SK-N-SH treated with all-trans-retinoic acid at 6 μM for 48 hours (cell line): ENCODE data around the gene PIWIL4.

Experiments used
- ATAC-seq: fragments of 200-7000 bp; cut with Tn5 transposase; 3 replicates; pipeline ENCODE4 v1.9.1; 2020; ENCODE audit warnings: mild to moderate bottlenecking, moderate library complexity
- ARNTL ChIP-seq: fragments of 450-650 bp; formaldehyde crosslinking; IDR thresholded peaks from 2 replicates; pipeline ENCODE4 v1.5.0; 2020; ENCODE audit warnings: low read depth, mild to moderate bottlenecking, moderate library complexity, borderline replicate concordance
- CSDC2 ChIP-seq: fragments of 250-450 bp; sonication (Bioruptor Pico); IDR thresholded peaks from 2 replicates; pipeline ENCODE4 v1.5.0; 2020; ENCODE audit warnings: mild to moderate bottlenecking, moderate library complexity
- ISL1 ChIP-seq: fragments of 250-450 bp; sonication (Bioruptor Pico); IDR thresholded peaks from 2 replicates; pipeline ENCODE4 v2.1.2; 2022; ENCODE audit warnings: mild to moderate bottlenecking, moderate library complexity
- OSR1 ChIP-seq: fragments of 250-450 bp; sonication (Bioruptor Pico); IDR thresholded peaks from 2 replicates; pipeline ENCODE4 v1.8.0; 2022; ENCODE audit warnings: moderate library complexity, mild to moderate bottlenecking, inconsistent platforms
- PPARA ChIP-seq: fragments of 250-450 bp; sonication (Bioruptor Pico); IDR thresholded peaks from 2 replicates; pipeline ENCODE4 v1.5.0; 2020; ENCODE audit warnings: mild to moderate bottlenecking, borderline replicate concordance
- SNAI2 ChIP-seq: fragments of 250-450 bp; sonication (Bioruptor Pico); IDR thresholded peaks from 2 replicates; pipeline ENCODE4 v1.5.0; 2020; ENCODE audit warnings: mild to moderate bottlenecking, moderate library complexity
- TCF4 ChIP-seq: fragments of 250-450 bp; sonication (Bioruptor Pico); IDR thresholded peaks from 2 replicates; pipeline ENCODE4 v1.8.0; 2021; ENCODE audit warnings: mild to moderate bottlenecking, moderate library complexity, borderline replicate concordance
- TOX ChIP-seq: fragments of 250-450 bp; sonication (Bioruptor Pico); IDR thresholded peaks from 2 replicates; pipeline ENCODE4 v1.8.0; 2021; ENCODE audit warnings: mild to moderate bottlenecking, moderate library complexity, borderline replicate concordance
- ZC3H10 ChIP-seq: fragments of 250-450 bp; sonication (Bioruptor Pico); IDR thresholded peaks from 2 replicates; pipeline ENCODE4 v1.5.1; 2021; ENCODE audit warnings: mild to moderate bottlenecking, moderate library complexity
- ZFP3 ChIP-seq: fragments of 250-450 bp; sonication (Bioruptor Pico); IDR thresholded peaks from 2 replicates; pipeline ENCODE4 v1.5.0; 2020; ENCODE audit warnings: mild to moderate bottlenecking, moderate library complexity
- ZFP30 ChIP-seq: fragments of 450-650 bp; formaldehyde crosslinking; IDR thresholded peaks from 2 replicates; pipeline ENCODE4 v1.5.0; 2022; ENCODE audit warnings: mild to moderate bottlenecking, moderate library complexity
- ZNF8 ChIP-seq: fragments of 450-650 bp; formaldehyde crosslinking; IDR thresholded peaks from 2 replicates; pipeline ENCODE4 v1.5.0; 2020; ENCODE audit warnings: mild to moderate bottlenecking, moderate library complexity
- TF ChIP-seq, protein P1 (sequence below): fragments of 250-450 bp; sonication (Bioruptor Pico); IDR thresholded peaks from 2 replicates; pipeline ENCODE4 v1.8.0; 2021; ENCODE audit warnings: low read depth, mild to moderate bottlenecking, moderate library complexity, borderline replicate concordance
- TF ChIP-seq, protein P2 (sequence below): fragments of 250-450 bp; sonication (Bioruptor Pico); IDR thresholded peaks from 2 replicates; pipeline ENCODE4 v1.5.1; 2020; ENCODE audit warnings: low read depth, mild to moderate bottlenecking, moderate library complexity
- TF ChIP-seq, protein P3 (sequence below): fragments of 250-450 bp; sonication (Bioruptor Pico); IDR thresholded peaks from 2 replicates; pipeline ENCODE4 v1.8.0; 2020; ENCODE audit warnings: mild to moderate bottlenecking, moderate library complexity, borderline replicate concordance
- TF ChIP-seq, protein P4 (sequence below): fragments of 250-450 bp; sonication (Bioruptor Pico); IDR thresholded peaks from 2 replicates; pipeline ENCODE4 v1.5.0; 2020; ENCODE audit warnings: mild to moderate bottlenecking, moderate library complexity

The PIWIL4 gene

DNA sequence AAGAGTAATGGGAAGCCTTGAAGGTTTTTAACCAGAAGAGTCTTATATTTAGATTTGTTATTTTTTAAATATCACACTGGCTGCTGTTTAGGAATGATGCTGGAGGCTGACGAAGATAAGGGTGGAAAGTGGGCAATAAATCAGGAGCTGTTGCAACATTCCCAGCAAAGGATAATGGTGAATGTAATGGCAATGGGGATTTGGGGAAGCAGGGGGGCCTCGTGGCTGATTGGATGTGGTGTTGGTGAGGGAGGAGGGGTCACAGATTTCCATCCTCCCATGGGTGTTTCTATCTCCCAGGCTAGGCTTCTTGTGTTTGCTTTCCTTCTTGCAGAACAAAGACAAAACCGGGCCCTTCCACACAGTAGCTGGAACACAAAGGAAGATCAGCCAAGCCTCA is 80.8 kb downstream of the PIWIL4 start:
- no peak for ATAC-seq
- TF ChIP-seq, protein P1, sequence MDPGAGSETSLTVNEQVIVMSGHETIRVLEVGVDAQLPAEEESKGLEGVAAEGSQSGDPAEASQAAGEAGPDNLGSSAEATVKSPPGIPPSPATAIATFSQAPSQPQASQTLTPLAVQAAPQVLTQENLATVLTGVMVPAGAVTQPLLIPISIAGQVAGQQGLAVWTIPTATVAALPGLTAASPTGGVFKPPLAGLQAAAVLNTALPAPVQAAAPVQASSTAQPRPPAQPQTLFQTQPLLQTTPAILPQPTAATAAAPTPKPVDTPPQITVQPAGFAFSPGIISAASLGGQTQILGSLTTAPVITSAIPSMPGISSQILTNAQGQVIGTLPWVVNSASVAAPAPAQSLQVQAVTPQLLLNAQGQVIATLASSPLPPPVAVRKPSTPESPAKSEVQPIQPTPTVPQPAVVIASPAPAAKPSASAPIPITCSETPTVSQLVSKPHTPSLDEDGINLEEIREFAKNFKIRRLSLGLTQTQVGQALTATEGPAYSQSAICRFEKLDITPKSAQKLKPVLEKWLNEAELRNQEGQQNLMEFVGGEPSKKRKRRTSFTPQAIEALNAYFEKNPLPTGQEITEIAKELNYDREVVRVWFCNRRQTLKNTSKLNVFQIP (CRISPR knock-in tag), result no peak
- TF ChIP-seq, protein P2, sequence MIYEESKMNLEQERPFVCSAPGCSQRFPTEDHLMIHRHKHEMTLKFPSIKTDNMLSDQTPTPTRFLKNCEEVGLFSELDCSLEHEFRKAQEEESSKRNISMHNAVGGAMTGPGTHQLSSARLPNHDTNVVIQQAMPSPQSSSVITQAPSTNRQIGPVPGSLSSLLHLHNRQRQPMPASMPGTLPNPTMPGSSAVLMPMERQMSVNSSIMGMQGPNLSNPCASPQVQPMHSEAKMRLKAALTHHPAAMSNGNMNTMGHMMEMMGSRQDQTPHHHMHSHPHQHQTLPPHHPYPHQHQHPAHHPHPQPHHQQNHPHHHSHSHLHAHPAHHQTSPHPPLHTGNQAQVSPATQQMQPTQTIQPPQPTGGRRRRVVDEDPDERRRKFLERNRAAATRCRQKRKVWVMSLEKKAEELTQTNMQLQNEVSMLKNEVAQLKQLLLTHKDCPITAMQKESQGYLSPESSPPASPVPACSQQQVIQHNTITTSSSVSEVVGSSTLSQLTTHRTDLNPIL, result no peak
- TF ChIP-seq OSR1 (CRISPR knock-in tag), result no peak
- TF ChIP-seq, protein P3, sequence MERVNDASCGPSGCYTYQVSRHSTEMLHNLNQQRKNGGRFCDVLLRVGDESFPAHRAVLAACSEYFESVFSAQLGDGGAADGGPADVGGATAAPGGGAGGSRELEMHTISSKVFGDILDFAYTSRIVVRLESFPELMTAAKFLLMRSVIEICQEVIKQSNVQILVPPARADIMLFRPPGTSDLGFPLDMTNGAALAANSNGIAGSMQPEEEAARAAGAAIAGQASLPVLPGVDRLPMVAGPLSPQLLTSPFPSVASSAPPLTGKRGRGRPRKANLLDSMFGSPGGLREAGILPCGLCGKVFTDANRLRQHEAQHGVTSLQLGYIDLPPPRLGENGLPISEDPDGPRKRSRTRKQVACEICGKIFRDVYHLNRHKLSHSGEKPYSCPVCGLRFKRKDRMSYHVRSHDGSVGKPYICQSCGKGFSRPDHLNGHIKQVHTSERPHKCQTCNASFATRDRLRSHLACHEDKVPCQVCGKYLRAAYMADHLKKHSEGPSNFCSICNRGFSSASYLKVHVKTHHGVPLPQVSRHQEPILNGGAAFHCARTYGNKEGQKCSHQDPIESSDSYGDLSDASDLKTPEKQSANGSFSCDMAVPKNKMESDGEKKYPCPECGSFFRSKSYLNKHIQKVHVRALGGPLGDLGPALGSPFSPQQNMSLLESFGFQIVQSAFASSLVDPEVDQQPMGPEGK (CRISPR knock-in tag), result no peak
- TF ChIP-seq ZFP30 (CRISPR knock-in tag), result no peak
- no peak for TF ChIP-seq TOX

DNA sequence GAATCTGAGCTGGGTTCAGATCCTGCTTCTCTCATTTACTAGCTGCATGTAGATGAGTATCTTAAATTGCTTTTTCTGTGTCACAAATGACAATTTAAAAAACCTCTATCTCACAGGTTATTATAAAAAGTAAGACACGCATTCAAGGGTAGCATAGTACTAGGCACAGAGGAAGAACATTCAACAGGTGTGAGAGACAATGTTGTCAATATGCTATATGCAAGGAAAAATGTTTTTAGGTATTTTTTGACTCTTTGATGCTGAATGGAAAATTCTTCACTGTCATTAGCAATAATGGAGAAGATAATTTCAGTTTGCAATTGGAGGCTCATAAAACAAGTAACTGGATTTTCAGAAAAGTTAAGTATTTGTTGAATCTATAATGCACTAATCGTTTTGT is 81.6 kb downstream of the PIWIL4 start:
- TF ChIP-seq CSDC2 (no peak), ZNF8 (CRISPR knock-in tag) (no peak), SNAI2 (CRISPR knock-in tag) (no peak), TCF4 (CRISPR knock-in tag) (no peak), PPARA (CRISPR knock-in tag) (no peak), ZFP3 (no peak)
- TF ChIP-seq, protein P3 (CRISPR knock-in tag), result no peak
- TF ChIP-seq, protein P1 (CRISPR knock-in tag), result no peak

DNA sequence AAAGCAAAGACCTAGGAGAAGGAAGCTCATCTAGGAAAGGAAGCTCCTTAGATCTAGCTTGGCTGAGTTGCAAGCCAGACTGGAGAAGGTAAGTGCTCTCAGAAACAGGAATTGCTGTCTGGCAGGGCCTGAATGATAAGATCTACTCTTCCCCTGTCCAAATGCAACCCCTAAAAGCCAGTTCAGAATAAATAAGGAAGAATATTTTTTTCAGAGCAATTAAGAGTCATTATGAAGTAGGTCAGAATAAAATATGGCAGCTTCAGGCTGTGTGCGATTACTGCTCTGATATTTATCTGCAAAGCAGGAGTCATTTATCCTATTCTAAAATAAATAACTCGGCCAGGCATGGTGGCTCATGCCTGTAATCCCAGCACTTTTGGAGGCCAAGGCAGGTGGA is 82.1 kb downstream of the PIWIL4 start:
- TF ChIP-seq ZFP3 (no peak), TCF4 (CRISPR knock-in tag) (peak; percentile 58; the same call in 1 of the 2 replicates), ISL1 (CRISPR knock-in tag) (peak; percentile 22; the same call in 1 of the 2 replicates), ZFP30 (CRISPR knock-in tag) (no peak)
- TF ChIP-seq, protein P4, sequence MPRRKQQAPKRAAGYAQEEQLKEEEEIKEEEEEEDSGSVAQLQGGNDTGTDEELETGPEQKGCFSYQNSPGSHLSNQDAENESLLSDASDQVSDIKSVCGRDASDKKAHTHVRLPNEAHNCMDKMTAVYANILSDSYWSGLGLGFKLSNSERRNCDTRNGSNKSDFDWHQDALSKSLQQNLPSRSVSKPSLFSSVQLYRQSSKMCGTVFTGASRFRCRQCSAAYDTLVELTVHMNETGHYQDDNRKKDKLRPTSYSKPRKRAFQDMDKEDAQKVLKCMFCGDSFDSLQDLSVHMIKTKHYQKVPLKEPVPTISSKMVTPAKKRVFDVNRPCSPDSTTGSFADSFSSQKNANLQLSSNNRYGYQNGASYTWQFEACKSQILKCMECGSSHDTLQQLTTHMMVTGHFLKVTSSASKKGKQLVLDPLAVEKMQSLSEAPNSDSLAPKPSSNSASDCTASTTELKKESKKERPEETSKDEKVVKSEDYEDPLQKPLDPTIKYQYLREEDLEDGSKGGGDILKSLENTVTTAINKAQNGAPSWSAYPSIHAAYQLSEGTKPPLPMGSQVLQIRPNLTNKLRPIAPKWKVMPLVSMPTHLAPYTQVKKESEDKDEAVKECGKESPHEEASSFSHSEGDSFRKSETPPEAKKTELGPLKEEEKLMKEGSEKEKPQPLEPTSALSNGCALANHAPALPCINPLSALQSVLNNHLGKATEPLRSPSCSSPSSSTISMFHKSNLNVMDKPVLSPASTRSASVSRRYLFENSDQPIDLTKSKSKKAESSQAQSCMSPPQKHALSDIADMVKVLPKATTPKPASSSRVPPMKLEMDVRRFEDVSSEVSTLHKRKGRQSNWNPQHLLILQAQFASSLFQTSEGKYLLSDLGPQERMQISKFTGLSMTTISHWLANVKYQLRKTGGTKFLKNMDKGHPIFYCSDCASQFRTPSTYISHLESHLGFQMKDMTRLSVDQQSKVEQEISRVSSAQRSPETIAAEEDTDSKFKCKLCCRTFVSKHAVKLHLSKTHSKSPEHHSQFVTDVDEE (CRISPR knock-in tag), result peak; percentile 72; the same call in 1 of the 2 replicates
- TF ChIP-seq, all 23 proteins: peak for 3
- no peak for ATAC-seq

More for the DNA sequence above, 81.6 kb downstream of the PIWIL4 start:
- ATAC-seq, result no peak

DNA sequence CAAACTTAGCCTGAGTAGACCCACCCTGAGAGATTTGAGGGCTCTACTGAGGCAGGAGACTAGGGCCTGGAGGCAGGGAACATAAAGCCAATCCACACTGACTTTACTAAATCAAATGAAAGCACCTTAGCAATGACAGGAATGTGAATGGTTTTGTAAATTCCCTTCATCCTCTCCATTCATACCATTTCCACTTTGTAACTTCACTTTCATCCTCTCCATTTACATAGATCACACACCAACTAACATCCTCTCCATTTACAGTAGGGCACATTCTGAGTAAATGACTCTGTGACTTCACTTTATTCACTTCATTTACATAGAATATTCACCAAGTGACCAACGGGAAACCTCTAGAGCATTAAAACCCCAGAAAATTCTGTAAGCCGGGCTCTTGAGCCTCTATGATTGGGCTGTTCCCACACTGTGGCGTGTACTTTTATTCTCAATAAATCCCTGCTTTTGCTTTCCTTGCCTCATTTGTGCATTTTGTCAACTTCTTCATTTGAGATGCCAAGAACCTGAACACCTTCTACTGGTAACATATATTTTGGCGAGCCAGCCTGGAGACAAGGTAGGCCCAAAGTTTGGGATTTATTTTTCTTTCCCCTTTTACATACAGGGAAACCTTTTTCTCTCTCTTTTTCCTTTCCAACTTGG is 82.9 kb downstream of the PIWIL4 start:
- TF ChIP-seq ARNTL, result no peak
- TF ChIP-seq OSR1 (CRISPR knock-in tag), result no peak
- no peak for TF ChIP-seq ZC3H10 (CRISPR knock-in tag)
- TF ChIP-seq ISL1 (CRISPR knock-in tag), result no peak
- no peak for ATAC-seq
